AG04449 (cell line): ENCODE data around the gene UBFD1.

Experiments
- CTCF ChIA-PET: fragments of 350-600 bp; formaldehyde crosslinking; extraction: SDS; loops from one replicate; lab custom pipeline; 2021; ENCODE audit warnings: antibody characterized with exemption; lab: Yijun Ruan, JAX
- POLR2A ChIA-PET: fragments of 400-600, 350-600 bp; formaldehyde crosslinking; extraction: SDS; loops from one replicate; lab custom pipeline; 2020; ENCODE audit warnings: antibody characterized with exemption, inconsistent platforms; lab: Yijun Ruan, JAX
- DNase-seq: peaks from one replicate; pipeline ENCODE4 v3.0.0-alpha.2; 2010; ENCODE audit warnings: low read depth, low spot score
- H3K4me3 ChIP-seq: 2 replicates; pipeline ENCODE4 v1.5.1; 2011; ENCODE audit warnings: low read depth, mild to moderate bottlenecking, control low read depth, low read length
- CTCF ChIP-seq: IDR thresholded peaks from one replicate; pipeline ENCODE4 v1.5.1; 2011; ENCODE audit warnings: mild to moderate bottlenecking, moderate library complexity, low read length, control low read depth, inconsistent platforms; ENCODE audit not compliant: insufficient read depth; ENCODE audit errors: missing control alignments

The UBFD1 gene

GRCh38 chr16:23519282-23519681, 38.2 kb upstream of the UBFD1 start:
- CTCF ChIA-PET: no interaction called here
- H3K4me3 ChIP-seq: no peak overlapping the region
- POLR2A ChIA-PET: no interaction called here
- DNase-seq: no peak
- no peak for TF ChIP-seq CTCF

GRCh38 chr16:23520500-23520899, 37.0 kb upstream of the UBFD1 start:
- no peak overlapping the region for H3K4me3 ChIP-seq
- CTCF ChIA-PET: no interaction called here
- no peak for TF ChIP-seq CTCF
- POLR2A ChIA-PET: interaction anchor here (1.1 kb wide), 1 partner anchor 13 kb away, joined by 3 read pairs; no protein-coding TSS in a partner anchor
- no peak for DNase-seq

- DNase-seq: no peak
- no peak overlapping the region for H3K4me3 ChIP-seq
- no peak for TF ChIP-seq CTCF
- POLR2A ChIA-PET: interaction anchor here (1.1 kb wide), 1 partner anchor 12 kb away, joined by 3 read pairs; no protein-coding TSS in a partner anchor
- CTCF ChIA-PET: interaction anchor here (1.3 kb wide), 1 partner anchor 75 kb away, joined by 5 read pairs; the partner anchor contains the start of gene NDUFAB1
Observed at GRCh38 chr16:23521037-23521743, 36.3 kb upstream of the UBFD1 start.

- CTCF ChIA-PET: interaction anchor here (1.3 kb wide), 1 partner anchor 74 kb away, joined by 5 read pairs; the partner anchor contains the start of gene NDUFAB1
- POLR2A ChIA-PET: interaction anchor here (1.1 kb wide), 1 partner anchor 11 kb away, joined by 3 read pairs; no protein-coding TSS in a partner anchor
Observed at GRCh38 chr16:23521965-23522364, 35.6 kb upstream of the UBFD1 start.

GRCh38 chr16:23523321-23523720, 34.2 kb upstream of the UBFD1 start:
- no peak overlapping the region for H3K4me3 ChIP-seq

More at GRCh38 chr16:23521965-23522364, 35.6 kb upstream of the UBFD1 start:
- no peak for DNase-seq
- TF ChIP-seq CTCF: no peak
- no peak overlapping the region for H3K4me3 ChIP-seq

More at GRCh38 chr16:23523321-23523720, 34.2 kb upstream of the UBFD1 start:
- TF ChIP-seq CTCF: no peak
- ChIA-PET POLR2A (no interaction called here), CTCF (no interaction called here)
- DNase-seq: no peak
